ENCODE measurements around the gene SSX2IP.

DNA sequence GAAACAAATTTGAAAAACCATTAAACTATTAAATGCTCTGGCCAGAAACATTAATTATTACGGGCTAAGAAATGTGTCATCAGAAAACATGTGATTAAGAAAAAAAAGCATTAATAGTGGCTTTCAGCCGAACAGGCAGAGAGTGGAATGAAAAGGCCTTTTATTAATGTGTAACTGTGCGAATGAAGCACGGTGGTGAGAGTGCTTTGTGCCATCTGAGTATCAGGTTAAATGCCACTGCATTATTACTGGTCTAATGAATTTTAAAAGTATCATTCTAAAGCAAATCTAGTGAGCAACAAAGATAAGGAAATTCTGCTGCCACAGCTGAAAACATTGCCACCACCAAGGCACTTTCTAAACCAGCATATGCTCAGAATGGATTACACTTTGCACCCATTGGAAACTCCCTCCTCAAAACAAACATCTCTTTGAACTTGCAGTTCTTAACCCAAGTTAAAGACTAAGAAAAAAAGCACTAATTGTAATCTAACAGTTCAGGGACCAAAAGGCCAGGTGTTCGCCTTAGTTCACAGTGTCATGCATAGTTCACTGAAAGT, 30.0 kb upstream of the SSX2IP start:
- peak; percentile 78 for TF ChIP-seq YY1 (IDR thresholded peaks at IDR 0.05)
- TF ChIP-seq CTCF (IDR thresholded peaks at IDR 0.05; ENCODE audit: low read depth, low read length, missing input control) = no peak
- peak; percentile 73 to 86 for TF ChIP-seq JUND (IDR thresholded peaks at IDR 0.05)
- TF ChIP-seq ZBTB33 (IDR thresholded peaks at IDR 0.05) = peak; percentile 69
- TF ChIP-seq GABPA (IDR thresholded peaks at IDR 0.05 in 1 of 2, conservative IDR thresholded peaks at IDR 0.05 in 1 of 2) = no peak
- peak; percentile 99 for TF ChIP-seq SP1 (IDR thresholded peaks at IDR 0.05)
- peak; percentile 75 for TF ChIP-seq REST (IDR thresholded peaks at IDR 0.05)
- TF ChIP-seq NR2F2 (IDR thresholded peaks at IDR 0.05) = peak; percentile 70
- TF ChIP-seq, protein P1, sequence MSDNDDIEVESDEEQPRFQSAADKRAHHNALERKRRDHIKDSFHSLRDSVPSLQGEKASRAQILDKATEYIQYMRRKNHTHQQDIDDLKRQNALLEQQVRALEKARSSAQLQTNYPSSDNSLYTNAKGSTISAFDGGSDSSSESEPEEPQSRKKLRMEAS (IDR thresholded peaks at IDR 0.05) = peak; percentile 77
- TF ChIP-seq TAF1 (conservative IDR thresholded peaks at IDR 0.05) = no peak

Measured in liver (tissue), 3 donors.